Left forelimb (tissue), 1 donor: ENCODE measurements around the gene FAM98C.

ENCODE experiments used
- DNase-seq: peaks from one replicate; pipeline ENCODE4 v3.0.0-alpha.2; 2018; ENCODE audit warnings: low spot score

FAM98C gene

GRCh38 chr19:38457202-38457601 is 54.3 kb downstream of the FAM98C start:
- DNase-seq, result no peak

GRCh38 chr19:38457690-38458405 is 55.0 kb downstream of the FAM98C start:
- no peak for DNase-seq
